Mononuclear cell (primary cell): ENCODE measurements around the gene TBC1D22B. TPM values are rescaled to one million over a fixed set of nuclear protein-coding genes. Genes with fewer than 3 reads are reported as not detected.

Experiments
- H3K27me3 ChIP-seq: 2 replicates; pipeline ENCODE4 v1.6.0; 2011; ENCODE audit warnings: low read length, control low read depth; ENCODE audit not compliant: insufficient read depth
- H3K4me1 ChIP-seq: 2 replicates; pipeline ENCODE4 v1.5.1; 2011; ENCODE audit warnings: mild to moderate bottlenecking, low read length, control low read depth; ENCODE audit not compliant: insufficient read depth
- H3K4me3 ChIP-seq: 2 replicates; pipeline ENCODE4 v1.5.1; 2011; ENCODE audit warnings: mild to moderate bottlenecking, low read length, moderate library complexity
- H3K9me3 ChIP-seq: 2 replicates; pipeline ENCODE4 v1.5.1; 2011; ENCODE audit warnings: low read depth, mild to moderate bottlenecking, control low read depth, low read length
- total RNA-seq: library from RNA; depleted of rRNA; stranded (reverse); fragments of >200 nt; gene quantifications from one replicate; pipeline ENCODE4 v1.2.3, GENCODE V29; 2012

TBC1D22B gene
- total RNA-seq, 1 donor = 5.9 TPM

DNA sequence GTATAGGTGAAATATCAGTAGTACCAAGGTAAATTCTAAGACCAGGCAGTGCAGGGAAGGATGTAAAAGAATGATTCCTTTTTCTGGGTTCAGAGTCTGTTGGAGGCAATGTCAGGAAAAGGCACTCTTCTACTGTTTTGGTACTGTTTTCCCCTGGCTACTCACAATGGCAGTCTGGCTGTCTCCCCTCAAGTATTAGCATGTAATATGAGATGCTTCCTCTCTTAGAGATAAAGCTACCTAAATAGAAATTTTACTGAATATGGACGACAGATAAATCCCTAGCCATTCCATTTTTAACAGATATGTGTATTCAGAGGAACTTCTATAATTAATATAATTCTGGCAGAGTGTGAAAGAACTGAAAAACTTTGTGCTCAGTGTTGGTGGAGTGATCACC lies 99.7 kb downstream of the TBC1D22B start:
- peaks cover 17% of the 10 kb centered on the region for H3K4me1 ChIP-seq
- H3K9me3 ChIP-seq = no peaks in the 10 kb centered on the region
- H3K27me3 ChIP-seq = no peaks in the 10 kb centered on the region
- no peak overlapping the region for H3K4me3 ChIP-seq

DNA sequence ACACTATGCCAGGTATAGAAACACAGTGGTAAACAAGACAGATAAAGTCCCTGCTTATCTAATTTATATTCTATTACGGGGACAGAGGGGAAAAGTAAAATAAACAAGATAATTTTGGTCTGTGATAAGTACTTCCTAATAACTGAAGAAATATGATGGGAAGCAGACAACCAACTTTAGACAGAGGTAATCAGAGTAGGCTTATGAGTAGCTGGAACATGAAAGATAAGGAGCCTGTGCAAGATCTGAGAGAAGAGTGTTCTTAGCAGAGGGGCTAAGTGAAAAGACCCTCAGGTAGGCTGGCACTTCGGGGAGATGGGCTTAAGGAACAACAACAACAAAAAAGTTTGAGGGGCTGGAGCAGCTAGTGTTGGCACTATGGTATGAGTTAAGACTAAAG lies 100.3 kb downstream of the TBC1D22B start:
- no peak overlapping the region for H3K4me3 ChIP-seq
- peaks cover 17% of the 10 kb centered on the region for H3K4me1 ChIP-seq
- no peaks in the 10 kb centered on the region for H3K9me3 ChIP-seq
- no peaks in the 10 kb centered on the region for H3K27me3 ChIP-seq

DNA sequence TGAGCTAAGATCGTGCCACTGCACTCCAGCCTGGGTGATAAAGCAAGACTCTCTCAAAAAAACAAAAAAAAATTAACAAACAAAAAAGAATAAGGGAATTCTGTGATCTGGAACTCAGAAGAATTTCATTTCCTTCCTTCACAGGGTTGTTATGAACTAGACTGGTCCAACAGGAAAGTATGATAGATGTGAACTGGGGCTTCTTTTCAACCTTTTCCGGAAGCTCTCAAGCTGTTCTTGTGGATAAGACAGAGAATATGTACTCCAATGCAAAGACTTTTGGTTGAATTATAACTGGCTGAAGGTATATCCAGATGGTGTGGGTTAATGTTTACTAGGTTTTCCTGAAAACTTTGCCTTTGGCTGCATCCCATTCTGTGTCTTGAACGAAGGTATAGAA lies 101.5 kb downstream of the TBC1D22B start:
- Histone ChIP-seq H3K9me3 (no peaks in the 10 kb centered on the region), H3K4me3 (no peak overlapping the region), H3K27me3 (no peaks in the 10 kb centered on the region), H3K4me1 (peaks cover 10% of the 10 kb centered on the region)

DNA sequence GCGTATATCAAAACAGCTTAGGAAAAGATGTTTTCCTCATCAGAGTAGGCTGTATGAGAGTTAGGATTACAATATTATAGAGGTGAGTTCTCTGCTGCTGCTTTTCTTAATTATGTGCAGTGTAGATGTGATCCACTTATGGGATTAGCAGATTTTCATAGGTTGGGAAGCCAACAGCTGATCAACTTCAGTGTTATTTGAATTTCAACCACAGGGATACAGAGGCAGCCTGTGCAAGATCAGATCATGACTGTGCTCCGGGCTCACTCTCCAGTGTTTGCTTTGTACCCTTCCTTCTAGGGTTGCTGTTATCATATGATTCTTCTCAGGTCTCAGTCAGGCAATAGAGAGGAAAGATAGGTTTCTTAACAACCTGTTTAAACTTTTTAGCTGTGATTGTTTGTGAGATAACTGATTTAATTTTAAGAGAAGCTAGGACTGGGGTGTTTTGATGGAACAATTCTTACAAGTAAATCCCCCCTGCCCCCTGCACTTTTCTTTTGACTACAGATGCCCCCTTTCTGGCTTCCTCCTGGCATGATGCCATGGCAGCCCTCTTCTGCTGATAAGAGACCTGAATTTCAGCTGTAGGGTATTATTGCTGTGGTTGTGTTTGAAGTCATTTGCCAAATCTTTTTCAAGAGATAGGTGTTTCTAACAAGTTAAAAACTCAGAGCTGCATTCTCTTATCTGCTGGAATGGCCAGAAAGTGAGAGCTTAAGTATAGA lies 104.7 kb downstream of the TBC1D22B start:
- Histone ChIP-seq H3K4me3 (no peak overlapping the region), H3K4me1 (no peaks in the 10 kb centered on the region), H3K9me3 (no peaks in the 10 kb centered on the region), H3K27me3 (no peaks in the 10 kb centered on the region)

DNA sequence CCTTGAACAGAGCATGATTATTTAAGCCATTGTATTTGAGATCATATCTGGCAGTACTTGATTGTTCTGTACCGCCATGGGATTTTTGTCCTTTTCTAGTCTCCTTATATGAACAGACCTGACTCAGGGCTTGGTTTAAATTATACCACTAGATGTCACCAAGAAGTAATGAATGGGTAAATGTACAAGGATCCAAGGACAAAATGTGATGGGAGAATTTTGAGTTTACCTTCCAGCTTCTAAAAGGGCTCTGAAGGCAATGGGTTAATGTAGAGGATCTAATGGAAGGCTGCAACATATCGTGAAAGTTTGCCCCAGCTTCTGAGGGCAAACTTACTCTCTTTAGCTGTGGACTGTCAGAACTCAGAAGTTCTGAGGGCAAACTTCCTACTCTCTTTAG lies 108.2 kb downstream of the TBC1D22B start:
- Histone ChIP-seq H3K9me3 (no peaks in the 10 kb centered on the region), H3K4me1 (peaks cover 10% of the 10 kb centered on the region), H3K4me3 (no peak overlapping the region), H3K27me3 (no peaks in the 10 kb centered on the region)

DNA sequence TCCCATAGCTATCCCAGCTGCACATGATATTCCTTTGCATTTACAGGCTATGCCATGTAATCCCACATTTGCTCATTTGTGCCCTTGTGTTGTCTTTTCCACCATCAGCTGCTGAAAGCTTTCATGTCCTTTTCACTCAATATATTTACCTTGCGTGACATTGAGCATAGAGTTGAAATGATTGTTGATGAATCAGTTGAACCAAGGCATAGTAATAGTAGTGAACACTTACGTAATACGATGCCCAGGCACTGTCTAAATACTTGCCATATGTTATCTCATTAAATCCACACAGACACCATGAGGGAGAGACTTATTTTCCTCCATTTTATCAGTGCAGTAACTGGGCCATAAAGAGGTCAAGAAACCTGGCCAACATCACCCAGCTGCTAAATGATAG lies 109.3 kb downstream of the TBC1D22B start:
- Histone ChIP-seq H3K4me1 (peaks cover 10% of the 10 kb centered on the region), H3K4me3 (no peak overlapping the region), H3K9me3 (no peaks in the 10 kb centered on the region), H3K27me3 (no peaks in the 10 kb centered on the region)

DNA sequence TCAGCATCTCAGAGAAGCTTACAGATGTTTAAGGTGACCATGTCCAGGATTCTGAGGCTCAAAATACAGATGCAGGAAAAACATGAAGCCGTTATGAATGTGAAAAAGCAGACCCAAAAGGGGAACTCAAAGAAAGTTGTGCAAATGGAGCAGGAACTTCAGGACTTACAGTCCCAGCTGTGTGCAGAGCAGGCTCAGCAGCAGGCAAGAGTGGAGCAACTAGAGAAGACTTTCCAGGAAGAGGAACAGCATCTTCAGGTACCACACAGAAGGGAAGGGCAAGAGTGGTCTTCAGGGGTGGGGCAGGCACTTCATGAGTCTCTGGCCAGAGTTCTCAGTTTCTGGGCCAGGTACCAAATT lies 111.4 kb downstream of the TBC1D22B start:
- Histone ChIP-seq H3K9me3 (no peaks in the 10 kb centered on the region), H3K4me1 (peaks cover 10% of the 10 kb centered on the region), H3K4me3 (no peak overlapping the region), H3K27me3 (no peaks in the 10 kb centered on the region)

DNA sequence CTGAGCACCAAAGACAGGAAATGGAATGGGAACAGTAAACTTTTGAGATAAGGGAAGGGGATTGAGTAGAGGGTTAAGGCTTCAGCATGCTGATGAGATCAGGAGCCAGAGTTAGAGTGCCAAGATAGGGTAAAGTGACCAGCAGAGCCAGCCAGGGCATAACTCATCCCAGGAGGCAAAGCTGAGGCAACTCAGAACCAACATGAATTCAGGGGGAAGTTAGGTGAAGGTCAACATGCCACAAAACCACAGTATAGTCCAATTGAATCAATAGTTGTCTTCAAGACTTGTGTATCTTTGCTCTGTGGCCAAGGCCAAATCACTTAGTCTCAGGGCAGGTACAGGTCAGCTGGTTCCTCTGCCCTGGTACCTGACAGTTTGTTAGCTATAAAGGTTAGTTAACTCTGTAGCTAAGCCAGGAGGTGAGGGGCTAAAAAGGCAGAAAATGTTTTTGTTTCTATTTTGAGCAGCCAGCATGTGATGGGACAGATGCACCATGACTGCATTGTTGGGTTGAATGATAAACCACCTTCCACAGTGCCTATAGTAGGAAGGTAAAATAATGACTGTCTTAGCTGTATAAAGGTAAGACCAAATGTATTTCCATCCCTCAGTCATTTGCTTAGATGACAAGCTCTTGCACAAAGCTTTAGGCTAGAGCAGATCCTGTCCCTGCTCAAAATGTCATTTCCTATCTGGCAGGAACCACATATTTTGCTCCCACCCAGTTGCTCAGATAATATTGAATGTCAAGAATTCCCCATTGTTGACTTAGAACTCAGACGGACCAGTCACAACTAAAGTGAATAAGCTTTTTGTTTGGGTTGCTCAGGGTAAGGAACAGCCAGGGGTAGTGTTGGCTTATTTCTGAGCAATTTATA lies 112.0 kb downstream of the TBC1D22B start:
- H3K27me3 ChIP-seq = no peaks in the 10 kb centered on the region
- H3K4me3 ChIP-seq = no peak overlapping the region
- H3K9me3 ChIP-seq = no peaks in the 10 kb centered on the region
- peaks cover 10% of the 10 kb centered on the region for H3K4me1 ChIP-seq

DNA sequence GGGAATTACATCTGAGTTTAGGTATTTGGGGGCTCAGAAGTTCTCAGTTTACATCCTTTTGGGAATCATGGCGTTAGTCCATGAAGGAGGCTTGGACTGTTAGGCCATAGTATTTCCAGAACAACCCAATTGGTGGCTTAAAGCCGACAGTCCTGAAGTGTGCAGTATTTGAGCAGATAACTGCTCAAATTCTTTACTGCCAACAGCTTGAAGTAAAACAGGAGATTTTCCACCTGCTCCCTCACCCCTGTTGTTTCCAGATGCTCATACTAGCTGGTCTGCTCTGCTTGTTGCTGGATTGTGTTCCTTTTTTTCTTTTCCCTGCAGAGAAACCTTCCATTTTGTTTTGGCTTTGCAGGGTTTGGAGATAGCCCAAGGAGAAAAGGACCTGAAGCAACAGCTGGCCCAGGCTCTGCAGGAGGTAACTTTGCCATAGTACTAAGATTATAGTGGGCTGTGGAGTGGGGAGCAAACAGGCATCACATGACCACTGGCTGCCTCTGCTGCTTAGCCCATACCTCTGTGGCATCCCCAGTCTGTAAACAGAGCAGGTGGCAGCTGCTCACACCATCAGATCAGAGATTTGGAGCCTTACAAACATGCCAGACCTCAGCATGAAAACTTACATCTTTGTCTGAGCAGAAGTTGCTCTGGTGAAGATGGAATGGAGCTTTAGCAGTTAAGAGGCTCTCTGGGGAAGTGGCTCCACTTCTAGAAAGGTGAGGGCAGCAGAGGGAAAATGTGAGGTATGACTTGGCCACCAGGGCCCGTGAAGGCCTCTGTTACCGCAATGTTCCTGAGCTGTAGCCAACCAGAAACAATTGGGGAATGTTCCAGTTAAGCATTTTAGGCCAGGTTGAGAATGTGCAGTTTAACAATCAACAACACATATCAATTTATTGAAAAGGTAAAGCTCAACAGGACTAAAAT lies 113.8 kb downstream of the TBC1D22B start:
- Histone ChIP-seq H3K27me3 (no peaks in the 10 kb centered on the region), H3K4me1 (peaks cover 10% of the 10 kb centered on the region), H3K9me3 (no peaks in the 10 kb centered on the region), H3K4me3 (no peak overlapping the region)

DNA sequence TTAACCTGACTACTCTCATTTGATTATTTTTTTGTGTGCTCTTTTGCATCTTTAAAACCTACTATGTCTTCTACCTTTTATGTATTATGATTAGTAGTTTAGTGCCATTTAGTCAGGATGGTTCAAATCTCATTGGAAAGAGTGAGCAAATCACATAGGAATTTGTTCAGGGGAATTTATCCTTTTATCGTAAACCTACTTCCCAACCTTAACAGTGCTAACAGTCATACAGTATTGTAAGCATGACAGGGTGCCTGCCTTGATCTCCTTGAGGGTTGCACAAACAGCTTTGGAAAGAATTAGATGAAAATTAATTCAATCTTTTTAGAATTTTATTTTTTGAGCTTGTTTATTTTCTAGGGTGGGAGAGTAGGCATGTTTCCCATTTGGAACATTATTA lies 114.5 kb downstream of the TBC1D22B start:
- Histone ChIP-seq H3K4me3 (no peak overlapping the region), H3K9me3 (no peaks in the 10 kb centered on the region), H3K4me1 (peaks cover 10% of the 10 kb centered on the region), H3K27me3 (no peaks in the 10 kb centered on the region)

DNA sequence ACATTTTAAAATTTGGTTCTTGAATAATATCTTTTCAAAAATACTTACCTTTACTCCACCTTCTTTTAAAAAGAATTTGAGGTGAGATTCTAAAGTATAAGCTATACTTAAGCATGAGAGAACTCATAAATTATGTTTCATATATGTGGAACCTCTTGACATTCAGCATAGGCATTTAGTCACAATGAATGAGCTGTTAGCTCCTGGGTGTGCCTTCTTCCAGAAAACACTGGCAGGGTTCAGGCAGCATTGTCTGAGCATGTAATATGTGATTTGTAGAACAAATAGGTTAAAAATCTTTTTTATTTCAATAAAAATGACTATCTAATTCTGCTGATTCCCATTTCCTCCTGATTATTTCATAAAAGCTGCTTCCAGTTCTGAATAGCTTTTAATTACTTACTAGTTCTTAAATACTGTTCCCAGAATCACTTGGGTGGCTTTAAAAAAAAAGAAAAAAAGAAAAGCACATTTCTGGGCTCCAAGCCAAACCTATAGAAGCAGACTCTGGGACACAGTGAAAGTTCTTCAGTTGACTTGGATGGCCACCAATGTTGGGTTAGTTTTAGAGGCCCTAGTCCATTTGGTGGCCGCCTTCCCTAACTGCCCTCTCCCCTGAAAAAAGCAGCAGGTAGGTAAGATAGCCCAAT lies 116.4 kb downstream of the TBC1D22B start:
- H3K4me3 ChIP-seq = no peak overlapping the region
- no peaks in the 10 kb centered on the region for H3K27me3 ChIP-seq
- peaks cover 6% of the 10 kb centered on the region for H3K4me1 ChIP-seq
- no peaks in the 10 kb centered on the region for H3K9me3 ChIP-seq

DNA sequence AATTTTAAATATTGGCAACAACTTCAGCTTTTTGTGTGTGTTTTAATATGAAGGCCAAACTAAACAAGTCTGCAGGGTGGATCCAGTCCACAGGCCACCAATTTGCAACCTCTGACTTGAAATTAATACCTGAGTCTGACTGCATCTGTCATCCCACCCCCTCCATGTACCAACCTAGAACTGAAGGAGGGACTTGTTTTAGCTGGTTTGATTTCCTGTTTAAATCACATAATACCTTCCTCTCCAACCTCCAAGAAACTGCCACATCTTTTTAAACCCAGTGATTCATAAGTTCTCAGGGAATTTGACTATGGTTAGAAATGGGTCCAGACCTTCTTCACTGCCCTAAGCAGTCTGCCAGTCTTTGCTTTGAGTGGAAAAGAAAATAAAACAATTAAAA lies 117.8 kb downstream of the TBC1D22B start:
- no peak overlapping the region for H3K4me3 ChIP-seq
- H3K9me3 ChIP-seq = no peaks in the 10 kb centered on the region
- no peaks in the 10 kb centered on the region for H3K4me1 ChIP-seq
- H3K27me3 ChIP-seq = no peaks in the 10 kb centered on the region

DNA sequence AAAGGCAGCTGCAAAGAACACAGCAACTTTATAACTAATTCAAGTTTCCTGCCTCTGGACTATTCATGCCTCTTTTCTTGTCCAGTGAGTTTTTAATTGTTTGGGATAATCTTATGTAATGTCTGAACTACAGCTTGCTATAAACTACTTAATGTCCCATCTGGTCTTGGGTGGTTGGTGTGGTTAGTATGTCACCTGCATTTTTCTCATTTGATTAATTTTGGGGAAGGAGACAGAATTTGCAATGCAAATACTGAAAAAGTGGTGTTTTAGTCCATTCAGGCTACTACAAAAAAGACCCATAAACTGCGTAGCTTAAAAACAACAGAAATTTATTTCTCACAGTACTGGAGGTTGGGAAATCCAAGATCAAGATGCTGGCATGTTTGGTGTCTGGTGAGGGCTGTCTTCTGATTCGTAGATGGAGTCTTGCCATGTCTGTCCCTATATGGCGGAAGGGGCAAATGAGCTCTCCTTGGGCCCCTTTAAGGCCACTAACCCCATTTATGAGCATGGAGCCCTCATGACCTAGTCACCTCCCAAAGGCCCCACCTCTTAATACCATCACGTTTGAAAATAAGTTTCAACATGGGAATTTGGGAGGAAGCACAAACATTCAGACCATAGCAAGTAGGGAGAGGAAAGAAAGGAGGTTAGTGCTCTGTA lies 118.6 kb downstream of the TBC1D22B start:
- Histone ChIP-seq H3K4me1 (no peaks in the 10 kb centered on the region), H3K27me3 (no peaks in the 10 kb centered on the region), H3K9me3 (no peaks in the 10 kb centered on the region), H3K4me3 (no peak overlapping the region)

DNA sequence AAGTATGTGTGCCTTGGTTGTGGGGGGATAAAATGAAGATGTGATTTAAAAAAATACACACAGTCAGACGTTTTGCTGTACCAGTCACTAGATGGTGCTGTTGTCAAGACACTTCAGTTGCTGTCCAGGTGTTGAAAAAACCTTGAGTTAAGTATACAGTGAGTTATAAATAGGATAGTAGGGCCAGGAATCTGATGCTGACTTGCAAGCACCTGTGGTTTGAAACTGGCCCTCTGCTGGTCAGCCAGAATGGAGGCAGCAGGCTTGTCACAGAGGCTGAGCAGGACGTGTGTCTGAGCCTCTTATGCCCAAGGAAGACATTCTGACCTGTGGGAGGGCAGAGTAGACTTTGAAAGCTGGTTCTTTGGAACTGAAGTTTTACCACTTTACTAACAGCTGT lies 124.0 kb downstream of the TBC1D22B start:
- no peaks in the 10 kb centered on the region for H3K27me3 ChIP-seq
- no peak overlapping the region for H3K4me3 ChIP-seq
- H3K4me1 ChIP-seq = no peaks in the 10 kb centered on the region
- H3K9me3 ChIP-seq = no peaks in the 10 kb centered on the region
